ENCODE results near the gene SPAG7.

Gene SPAG7

GRCh38 chr17:4997302-4998026 is 29.8 kb upstream of the SPAG7 start, which contains the start of the genes INCA1 and KIF1C (continued):
- TF ChIP-seq TSHZ1 (tag by site-specific recombination; IDR thresholded peaks at IDR 0.05; ENCODE audit: borderline replicate concordance) = no peak
- peak; percentile 77; the same call in 1 of the 2 replicates for TF ChIP-seq KLF16 (tag by site-specific recombination; IDR thresholded peaks at IDR 0.05)
- TF ChIP-seq ZNF280C (tag by site-specific recombination; IDR thresholded peaks at IDR 0.05) = no peak
- no peak for TF ChIP-seq ZBTB21 (tag by site-specific recombination; IDR thresholded peaks at IDR 0.05)
- no peak for TF ChIP-seq ZNF626 (tag by site-specific recombination; IDR thresholded peaks at IDR 0.05)
- no peak for TF ChIP-seq ZNF121 (tag by site-specific recombination; IDR thresholded peaks at IDR 0.05)
- no peak for TF ChIP-seq ZNF23 (tag by site-specific recombination; IDR thresholded peaks at IDR 0.05; ENCODE audit: borderline replicate concordance)
- TF ChIP-seq HOXD13 (CRISPR knock-in tag; IDR thresholded peaks at IDR 0.05; ENCODE audit: borderline replicate concordance) = no peak
- peak; percentile 16; the same call in 1 of the 2 replicates for TF ChIP-seq ZNF600 (tag by site-specific recombination; IDR thresholded peaks at IDR 0.05)
- peak; percentile 80 for TF ChIP-seq ZNF610 (tag by site-specific recombination; IDR thresholded peaks at IDR 0.05; ENCODE audit: borderline replicate concordance)
- TF ChIP-seq ZNF670 (tag by site-specific recombination; IDR thresholded peaks at IDR 0.05; ENCODE audit: low read depth) = no peak
- TF ChIP-seq ZNF555 (tag by site-specific recombination; conservative IDR thresholded peaks at IDR 0.05) = no peak
- no peak for TF ChIP-seq ZNF768 (tag by site-specific recombination; IDR thresholded peaks at IDR 0.05)
- TF ChIP-seq ZNF501 (tag by site-specific recombination; IDR thresholded peaks at IDR 0.05) = no peak
- no peak for TF ChIP-seq PRDM6 (tag by site-specific recombination; IDR thresholded peaks at IDR 0.05)
- TF ChIP-seq ZBTB8A (tag by site-specific recombination; IDR thresholded peaks at IDR 0.05) = peak; percentile 64
- TF ChIP-seq ZNF24 (tag by site-specific recombination; IDR thresholded peaks at IDR 0.05) = no peak
- no peak for TF ChIP-seq ZNF138 (tag by site-specific recombination; IDR thresholded peaks at IDR 0.05; ENCODE audit: borderline replicate concordance)

GRCh38 chr17:4994081-4994595 is 26.5 kb upstream of the SPAG7 start:
- POLR2A ChIA-PET = no interaction called here
- CTCF ChIA-PET = interaction anchor here (0.9 to 1.4 kb wide), 2 partner anchors 68 to 85 kb away, joined by 3 to 5 read pairs; no protein-coding TSS in a partner anchor
- H3K4me3 ChIP-seq (ENCODE audit: low read depth, low read length) = no peak overlapping the region
- no peaks in the 10 kb centered on the region for H3K9me3 ChIP-seq (ENCODE audit: control insufficient read depth, insufficient read depth, low read depth, low read length)
- H3K36me3 ChIP-seq (ENCODE audit: control insufficient read depth in 2 of 2, insufficient read depth in 1 of 2, low read length in 2 of 2) = no peaks in the 10 kb centered on the region
- H3K27ac ChIP-seq (ENCODE audit: extremely low read depth, low read depth, low read length) = no peak overlapping the region
- H3K4me1 ChIP-seq (ENCODE audit: control insufficient read depth, insufficient read depth, low read length) = peaks cover 9% of the 10 kb centered on the region
- no peak for TF ChIP-seq YY1 (tag by site-specific recombination; IDR thresholded peaks at IDR 0.05)
- no peak for TF ChIP-seq ZNF394 (tag by site-specific recombination; IDR thresholded peaks at IDR 0.05; ENCODE audit: borderline replicate concordance)
- TF ChIP-seq ZNF426 (tag by site-specific recombination; IDR thresholded peaks at IDR 0.05) = no peak
- TF ChIP-seq ZNF530 (tag by site-specific recombination; IDR thresholded peaks at IDR 0.05; ENCODE audit: low read depth) = no peak
- TF ChIP-seq SETDB1 (IDR thresholded peaks at IDR 0.05; ENCODE audit: insufficient read length, low read length) = no peak
- TF ChIP-seq SALL2 (tag by site-specific recombination; IDR thresholded peaks at IDR 0.05; ENCODE audit: borderline replicate concordance) = no peak
- TF ChIP-seq ZNF16 (tag by site-specific recombination; IDR thresholded peaks at IDR 0.05; ENCODE audit: low read depth) = no peak
- TF ChIP-seq KLF9 (tag by site-specific recombination; IDR thresholded peaks at IDR 0.05; ENCODE audit: low read depth) = no peak
- no peak for TF ChIP-seq ZNF302 (tag by site-specific recombination; IDR thresholded peaks at IDR 0.05; ENCODE audit: low read depth)
- no peak for TF ChIP-seq ZNF670 (tag by site-specific recombination; IDR thresholded peaks at IDR 0.05; ENCODE audit: low read depth)
